Smooth muscle cell (in vitro differentiated cells): Measurements from ENCODE around the gene PPIA. TPM values are rescaled to one million over a fixed set of nuclear protein-coding genes. Genes with fewer than 3 reads are reported as not detected.

Experiments
- DNase-seq: peaks from one replicate; lab custom pipeline; 2025; ENCODE audit not compliant: unreplicated experiment; lab: John Stamatoyannopoulos, UW
- H2AFZ ChIP-seq: fragments of 200-600 bp; sonication (generic); 2 replicates; pipeline ENCODE4 v1.6.0; 2016; ENCODE audit warnings: antibody characterized with exemption, low read depth, mild to moderate bottlenecking
- H3F3A ChIP-seq: fragments of 200-600 bp; sonication (generic); 2 replicates; pipeline ENCODE4 v1.6.0; 2017; ENCODE audit warnings: antibody characterized with exemption, low read depth
- H3K27ac ChIP-seq: fragments of 200-600 bp; sonication (generic); 2 replicates; pipeline ENCODE4 v1.5.1; 2016; ENCODE audit warnings: low read depth, mild to moderate bottlenecking
- H3K27me3 ChIP-seq: fragments of 200-600 bp; sonication (generic); 2 replicates; pipeline ENCODE4 v1.6.1; 2016; ENCODE audit warnings: low read depth, mild to moderate bottlenecking
- H3K36me3 ChIP-seq: fragments of 200-600 bp; sonication (generic); 2 replicates; pipeline ENCODE4 v1.5.1; 2016; ENCODE audit warnings: low read depth
- H3K4me1 ChIP-seq: fragments of 200-600 bp; sonication (generic); 2 replicates; pipeline ENCODE4 v1.5.1; 2016; ENCODE audit warnings: low read depth
- H3K4me2 ChIP-seq: fragments of 200-600 bp; sonication (generic); 2 replicates; pipeline ENCODE4 v1.6.0; 2016; ENCODE audit warnings: mild to moderate bottlenecking
- H3K4me3 ChIP-seq: fragments of 200-600 bp; sonication (generic); 2 replicates; pipeline ENCODE4 v1.5.1; 2016; ENCODE audit warnings: mild to moderate bottlenecking
- H3K79me2 ChIP-seq: fragments of 200-600 bp; sonication (generic); 2 replicates; pipeline ENCODE4 v1.6.0; 2016; ENCODE audit warnings: low read depth, mild to moderate bottlenecking
- H3K9ac ChIP-seq: fragments of 200-600 bp; sonication (generic); 2 replicates; pipeline ENCODE4 v1.6.0; 2016; ENCODE audit warnings: low read depth
- H3K9me3 ChIP-seq: fragments of 200-600 bp; sonication (generic); replicated peaks from 2 replicates; pipeline ENCODE4 v1.5.1; 2016; ENCODE audit warnings: low read depth
- H4K20me1 ChIP-seq: fragments of 200-600 bp; sonication (generic); 2 replicates; pipeline ENCODE4 v1.6.0; 2016; ENCODE audit warnings: low read depth
- WGBS: methylation state at CpG from one replicate; pipeline ENCODE4 v1.1.7; 2016; ENCODE audit warnings: low lambda C conversion rate; 5-methylcytosine and 5-hydroxymethylcytosine counted together
- polyA plus RNA-seq: library from polyadenylated mRNA; unstranded; fragments of >200 nt; fragmentation: Nextera tagmentation; extraction: Ambion mirVana; gene quantifications from 2 replicates; pipeline ENCODE4 v1.2.1, GENCODE V29; 2016
- total RNA-seq: library from RNA; depleted of rRNA; stranded (reverse); fragments of >200 nt; gene quantifications from 2 replicates; pipeline ENCODE4 v1.2.3, GENCODE V29; 2014
- TF ChIP-seq, protein P1 (sequence below): fragments of 200-600 bp; sonication (generic); IDR thresholded peaks from 2 replicates; pipeline ENCODE4 v1.5.1; 2017; ENCODE audit warnings: borderline replicate concordance, mild to moderate bottlenecking, antibody characterized with exemption; ENCODE audit not compliant: insufficient read depth, poor library complexity, severe bottlenecking

Gene PPIA
- total and polyA plus RNA-seq, 2 experiments from 2014 or later = 2,990 to 3,434 TPM

DNA sequence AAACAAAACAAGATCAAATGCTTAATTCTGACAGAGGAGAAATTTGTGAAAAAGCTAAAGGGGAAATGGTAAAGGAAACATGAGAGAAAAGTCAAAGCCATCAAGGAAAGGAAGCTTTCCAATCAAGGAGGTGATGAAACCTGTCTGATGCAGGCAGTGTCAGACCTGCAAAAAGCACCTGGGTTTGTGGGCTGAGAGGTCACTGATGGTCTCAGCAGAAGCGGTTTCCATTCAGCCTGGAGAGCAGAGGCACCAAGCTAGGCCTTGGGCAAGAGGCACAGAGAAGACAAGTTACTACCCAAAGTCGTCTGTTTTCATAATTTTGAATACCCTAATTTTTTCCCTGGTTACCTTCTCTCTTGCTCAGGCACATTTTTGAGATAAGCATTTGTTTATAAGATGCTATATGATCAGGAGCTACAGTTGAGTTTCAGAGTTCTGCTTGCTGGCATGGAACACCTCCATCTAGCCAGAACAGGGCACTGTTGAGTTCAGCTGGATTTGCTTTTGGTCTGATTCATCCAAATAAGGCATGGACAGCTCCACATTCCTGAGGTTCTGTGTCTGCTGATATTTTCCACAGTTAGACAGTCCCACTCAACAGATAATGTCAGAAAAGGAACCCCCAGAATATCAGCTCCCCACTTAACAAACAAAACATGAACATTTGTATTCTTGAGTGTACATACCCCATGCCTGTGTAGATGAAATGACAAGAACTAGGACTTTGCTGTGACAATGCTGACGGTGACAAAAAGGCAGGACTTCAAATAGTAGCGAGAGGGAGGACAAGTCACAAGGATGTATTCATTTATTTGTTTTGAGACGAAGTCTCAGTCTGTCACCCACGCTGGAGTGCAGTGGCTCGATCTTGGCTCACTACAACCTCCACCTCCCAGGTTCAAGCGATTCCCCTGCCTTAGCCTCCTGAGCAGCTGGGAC lies 4.9 kb upstream of the PPIA start:
- H3K79me2 ChIP-seq = peaks cover under 1% of the 10 kb centered on the region
- no peaks in the 10 kb centered on the region for H3K27me3 ChIP-seq
- no peaks in the 10 kb centered on the region for H3K4me1 ChIP-seq
- peaks cover 3% of the 10 kb centered on the region for H3F3A ChIP-seq
- no peak for DNase-seq
- no peak overlapping the region for H2AFZ ChIP-seq
- peak overlapping the region; percentile 22 for H3K4me2 ChIP-seq
- no peak overlapping the region for H3K9ac ChIP-seq
- H3K36me3 ChIP-seq = no peaks in the 10 kb centered on the region
- no peaks in the 10 kb centered on the region for H4K20me1 ChIP-seq
- no peaks in the 10 kb centered on the region for H3K9me3 ChIP-seq
- H3K4me3 ChIP-seq = no peak overlapping the region
- H3K27ac ChIP-seq = peak overlapping the region; percentile 34
- TF ChIP-seq, protein P1, sequence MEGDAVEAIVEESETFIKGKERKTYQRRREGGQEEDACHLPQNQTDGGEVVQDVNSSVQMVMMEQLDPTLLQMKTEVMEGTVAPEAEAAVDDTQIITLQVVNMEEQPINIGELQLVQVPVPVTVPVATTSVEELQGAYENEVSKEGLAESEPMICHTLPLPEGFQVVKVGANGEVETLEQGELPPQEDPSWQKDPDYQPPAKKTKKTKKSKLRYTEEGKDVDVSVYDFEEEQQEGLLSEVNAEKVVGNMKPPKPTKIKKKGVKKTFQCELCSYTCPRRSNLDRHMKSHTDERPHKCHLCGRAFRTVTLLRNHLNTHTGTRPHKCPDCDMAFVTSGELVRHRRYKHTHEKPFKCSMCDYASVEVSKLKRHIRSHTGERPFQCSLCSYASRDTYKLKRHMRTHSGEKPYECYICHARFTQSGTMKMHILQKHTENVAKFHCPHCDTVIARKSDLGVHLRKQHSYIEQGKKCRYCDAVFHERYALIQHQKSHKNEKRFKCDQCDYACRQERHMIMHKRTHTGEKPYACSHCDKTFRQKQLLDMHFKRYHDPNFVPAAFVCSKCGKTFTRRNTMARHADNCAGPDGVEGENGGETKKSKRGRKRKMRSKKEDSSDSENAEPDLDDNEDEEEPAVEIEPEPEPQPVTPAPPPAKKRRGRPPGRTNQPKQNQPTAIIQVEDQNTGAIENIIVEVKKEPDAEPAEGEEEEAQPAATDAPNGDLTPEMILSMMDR = peak; percentile 5
- 57% methylated on average over 8 of the region's 8 CpGs for WGBS

DNA sequence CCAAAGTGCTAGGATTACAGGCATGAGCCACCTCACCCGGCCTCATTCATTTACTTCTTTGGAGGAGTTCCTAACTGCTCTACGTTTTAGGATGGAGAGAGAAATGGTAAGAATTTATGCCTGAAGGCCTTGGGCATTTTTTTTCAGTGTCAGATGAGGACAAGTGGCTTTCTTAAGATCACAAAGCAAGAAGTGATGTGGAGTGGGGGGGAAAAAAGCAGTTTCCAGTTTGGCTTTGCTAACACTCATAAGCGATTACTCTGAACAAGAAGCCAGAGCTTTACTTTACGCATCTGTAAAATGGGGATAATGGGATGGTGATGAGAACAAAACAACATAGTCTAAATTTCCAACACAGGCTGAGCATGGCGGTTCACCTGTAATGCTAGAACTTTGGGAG lies 2.6 kb upstream of the PPIA start:
- Histone ChIP-seq H3K79me2 (peaks cover 24% of the 10 kb centered on the region), H3K4me2 (no peak overlapping the region)
- DNase-seq = no peak

DNA sequence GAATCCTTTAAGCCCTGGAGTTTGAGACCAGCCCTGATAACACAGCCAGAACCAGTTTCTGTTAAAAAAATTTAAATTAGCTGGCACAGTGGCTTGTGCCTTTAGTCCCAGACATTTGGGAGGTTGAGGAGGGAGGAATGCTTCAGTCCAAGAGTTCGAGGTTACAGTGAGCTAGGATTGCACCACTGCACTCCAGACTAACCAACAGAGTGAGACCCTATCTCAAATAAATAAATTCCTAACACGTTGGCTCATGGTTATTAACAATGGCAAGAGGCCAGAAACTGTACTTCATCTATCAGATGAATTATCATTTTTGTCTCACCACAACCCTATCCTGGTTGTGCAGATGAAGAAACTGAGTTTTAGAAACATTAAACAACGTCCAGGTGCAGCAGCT lies 2.1 kb upstream of the PPIA start:
- peaks cover 28% of the 10 kb centered on the region for H3K79me2 ChIP-seq
- peaks cover 12% of the 10 kb centered on the region for H3K4me1 ChIP-seq
- TF ChIP-seq, protein P1 = no peak
- no peak overlapping the region for H3K4me3 ChIP-seq
- peaks cover 13% of the 10 kb centered on the region for H3F3A ChIP-seq
- H3K4me2 ChIP-seq = no peak overlapping the region
- H3K36me3 ChIP-seq = no peaks in the 10 kb centered on the region
- DNase-seq = no peak
- H3K27me3 ChIP-seq = no peaks in the 10 kb centered on the region
- H2AFZ ChIP-seq = no peak overlapping the region
- H3K9me3 ChIP-seq = no peaks in the 10 kb centered on the region
- no peak overlapping the region for H3K9ac ChIP-seq
- H4K20me1 ChIP-seq = peaks cover 24% of the 10 kb centered on the region
- H3K27ac ChIP-seq = no peak overlapping the region
- WGBS = 80% methylated on average over 3 of the region's 3 CpGs

More for the DNA sequence above, 2.6 kb upstream of the PPIA start:
- Histone ChIP-seq H3K27ac (no peak overlapping the region), H3K36me3 (no peaks in the 10 kb centered on the region), H3K27me3 (no peaks in the 10 kb centered on the region), H2AFZ (no peak overlapping the region), H3K9me3 (no peaks in the 10 kb centered on the region), H3K4me1 (peaks cover 9% of the 10 kb centered on the region), H3K4me3 (no peak overlapping the region), H3K9ac (no peak overlapping the region), H3F3A (peaks cover 8% of the 10 kb centered on the region), H4K20me1 (peaks cover 20% of the 10 kb centered on the region)
- WGBS = 78% methylated on average over 5 of the region's 5 CpGs
- TF ChIP-seq, protein P1 = no peak
